H1 (cell line): ENCODE results near the gene GAST. TPM values are rescaled to one million over a fixed set of nuclear protein-coding genes. Genes with fewer than 3 reads are reported as not detected.

Source experiments
- CTCF ChIA-PET: fragments of 300-600 bp; sonication (Branson Sonifier 250); formaldehyde crosslinking; loops from one replicate; lab custom pipeline; 2021; ENCODE audit not compliant: partially characterized antibody; lab: Charles Lee
- POLR2A ChIA-PET: fragments of 300-600 bp; sonication (Branson Sonifier 250); formaldehyde crosslinking; loops from one replicate; lab custom pipeline; 2021; ENCODE audit warnings: inconsistent platforms; ENCODE audit not compliant: partially characterized antibody; lab: Charles Lee
- DNase-seq, 2 experiments: peaks; one replicate each; pipeline versions ENCODE4 v3.0.0 to v3.0.0-alpha.2; 2010 to 2022; ENCODE audit warnings: low spot score in 2 of 2, low read depth in 1 of 2, mixed read lengths in 1 of 2
- FAIRE-seq: peaks from 2 replicates; lab custom pipeline; 2011; peaks lifted over from hg19 to GRCh38; lab: Jason Lieb, UNC
- H2AFZ ChIP-seq: 2 replicates; pipeline ENCODE4 v1.8.1; 2012; ENCODE audit warnings: low read length, inconsistent platforms
- H2AK5ac ChIP-seq: 2 replicates; pipeline ENCODE4 v1.6.1; 2013; ENCODE audit warnings: low read depth, low read length
- H2BK120ac ChIP-seq: replicated peaks from 2 replicates; pipeline ENCODE3; 2013; ENCODE audit warnings: low read depth, low read length, inconsistent platforms
- H2BK12ac ChIP-seq: 2 replicates; pipeline ENCODE4 v1.6.1; 2013; ENCODE audit warnings: low read depth, low read length
- H2BK15ac ChIP-seq: 2 replicates; pipeline ENCODE4 v1.6.1; 2013; ENCODE audit warnings: low read length
- H2BK20ac ChIP-seq: 2 replicates; pipeline ENCODE4 v1.6.1; 2013; ENCODE audit warnings: low read length
- H2BK5ac ChIP-seq: 2 replicates; pipeline ENCODE4 v1.6.1; 2013; ENCODE audit warnings: low read depth, low read length
- H3K14ac ChIP-seq: 2 replicates; pipeline ENCODE4 v1.6.1; 2013; ENCODE audit warnings: inconsistent platforms; ENCODE audit not compliant: insufficient read length
- H3K18ac ChIP-seq: 2 replicates; pipeline ENCODE4 v1.6.1; 2013; ENCODE audit warnings: low read length; ENCODE audit errors: extremely low read depth
- H3K23ac ChIP-seq: 2 replicates; pipeline ENCODE4 v1.6.1; 2013; ENCODE audit warnings: inconsistent platforms; ENCODE audit not compliant: insufficient read length
- H3K23me2 ChIP-seq: 2 replicates; pipeline ENCODE4 v1.6.1; 2013; ENCODE audit warnings: low read depth, low read length
- H3K27ac ChIP-seq: 2 replicates; pipeline ENCODE4 v1.6.1; 2011; ENCODE audit warnings: low read depth, low read length, inconsistent platforms
- H3K27me3 ChIP-seq, 4 experiments: replicated peaks in 1 of 4; 1 replicate in 1 of 4; 2 replicates in 3 of 4; pipeline versions ENCODE4 v1.6.1 to v1.8.1; 2011 to 2013; ENCODE audit warnings: low read length in 3 of 4, mild to moderate bottlenecking in 3 of 4, inconsistent platforms in 2 of 4, mixed read lengths in 2 of 4, moderate library complexity in 1 of 4; ENCODE audit not compliant: control insufficient read depth in 3 of 4, insufficient read depth in 3 of 4; ENCODE audit errors: extremely low read depth in 1 of 4
- H3K36me3 ChIP-seq, 4 experiments: 2 replicates each; pipeline versions ENCODE4 v1.6.1 to v1.8.1; 2011 to 2013; ENCODE audit warnings: mild to moderate bottlenecking in 4 of 4, low read length in 3 of 4, moderate library complexity in 2 of 4, control low read depth in 1 of 4, inconsistent platforms in 1 of 4; ENCODE audit not compliant: insufficient read depth in 4 of 4, control insufficient read depth in 2 of 4
- H3K4ac ChIP-seq: replicated peaks from 2 replicates; pipeline ENCODE3; 2013; ENCODE audit warnings: low read length, low read depth, mixed read lengths, inconsistent platforms; ENCODE audit not compliant: insufficient read length
- H3K4me1 ChIP-seq, 4 experiments: replicated peaks in 1 of 4; 1 replicate in 1 of 4; 2 replicates in 3 of 4; pipeline versions ENCODE4 v1.6.1 to v1.8.1; 2011 to 2013; ENCODE audit warnings: low read length in 3 of 4, inconsistent platforms in 2 of 4, mixed read lengths in 1 of 4; ENCODE audit not compliant: insufficient read depth in 4 of 4, control insufficient read depth in 3 of 4
- H3K4me2 ChIP-seq, 2 experiments: 2 replicates each; pipeline versions ENCODE4 v1.6.1 to v1.8.1; 2011 to 2013; ENCODE audit warnings: low read depth in 2 of 2, low read length in 2 of 2, control low read depth in 1 of 2, inconsistent platforms in 1 of 2, mild to moderate bottlenecking in 1 of 2; ENCODE audit not compliant: insufficient read depth in 1 of 2
- H3K4me3 ChIP-seq, 4 experiments: fragments of 200-600, 300-600 bp in 1 of 4; sonication (generic), shearing (Covaris generic), sonication (Bioruptor Twin) in 1 of 4; 2 replicates each; pipeline versions ENCODE4 v1.5.1 to v1.8.1; 2011 to 2016; ENCODE audit warnings: low read length in 4 of 4, low read depth in 3 of 4, control low read depth in 2 of 4, inconsistent platforms in 2 of 4, mild to moderate bottlenecking in 2 of 4, mixed read lengths in 1 of 4, moderate library complexity in 1 of 4; ENCODE audit not compliant: insufficient read depth in 2 of 4; ENCODE audit errors: extremely low read depth in 1 of 4
- H3K56ac ChIP-seq: replicated peaks from 2 replicates; pipeline ENCODE3; 2013; ENCODE audit warnings: low read depth, mild to moderate bottlenecking, mixed read lengths, low read length, inconsistent platforms; ENCODE audit not compliant: insufficient read length
- H3K79me1 ChIP-seq: 2 replicates; pipeline ENCODE4 v1.6.1; 2013; ENCODE audit warnings: low read depth, low read length, control low read depth
- H3K79me2 ChIP-seq, 2 experiments: 2 replicates each; pipeline versions ENCODE4 v1.6.1 to v1.8.1; 2012 to 2013; ENCODE audit warnings: low read length in 2 of 2, mild to moderate bottlenecking in 2 of 2, inconsistent platforms in 1 of 2; ENCODE audit not compliant: insufficient read depth in 2 of 2, control insufficient read depth in 1 of 2
- H3K9ac ChIP-seq, 4 experiments: replicated peaks in 1 of 4; 1 replicate in 1 of 4; 2 replicates in 3 of 4; pipeline versions ENCODE4 v1.6.1 to v1.8.1; 2011 to 2013; ENCODE audit warnings: low read depth in 3 of 4, low read length in 3 of 4, control low read depth in 2 of 4, mild to moderate bottlenecking in 2 of 4, moderate library complexity in 2 of 4, inconsistent platforms in 1 of 4; ENCODE audit errors: extremely low read depth in 1 of 4
- H3K9me3 ChIP-seq, 2 experiments: 2 replicates each; pipeline versions ENCODE4 v1.6.1 to v1.8.1; 2012 to 2013; ENCODE audit warnings: mild to moderate bottlenecking in 2 of 2, moderate library complexity in 2 of 2, control low read depth in 1 of 2, inconsistent platforms in 1 of 2, low read depth in 1 of 2, low read length in 1 of 2, mixed read lengths in 1 of 2; ENCODE audit not compliant: insufficient read depth in 2 of 2
- H4K20me1 ChIP-seq, 2 experiments: replicated peaks in 1 of 2; 2 replicates each; pipeline versions ENCODE3 to v1.8.1; 2011 to 2013; ENCODE audit warnings: inconsistent platforms in 2 of 2, low read length in 2 of 2, mild to moderate bottlenecking in 1 of 2; ENCODE audit not compliant: insufficient read depth in 2 of 2, control insufficient read depth in 1 of 2
- H4K5ac ChIP-seq: 2 replicates; pipeline ENCODE4 v1.6.1; 2013; ENCODE audit warnings: low read length, low read depth, mixed read lengths, inconsistent platforms; ENCODE audit not compliant: insufficient read length
- H4K8ac ChIP-seq: 2 replicates; pipeline ENCODE4 v1.8.0; 2013; ENCODE audit warnings: mild to moderate bottlenecking, moderate library complexity, low read length, inconsistent platforms; ENCODE audit not compliant: insufficient read depth; ENCODE audit errors: extremely low read depth
- H4K91ac ChIP-seq: replicated peaks from 2 replicates; pipeline ENCODE3; 2013; ENCODE audit warnings: low read length, mixed read lengths, inconsistent platforms; ENCODE audit not compliant: insufficient read length
- ASH2L ChIP-seq: fragments of 200-600, 300-600 bp; sonication (generic); IDR thresholded peaks from one replicate; pipeline ENCODE4 v1.7.1; 2017; ENCODE audit warnings: low read length
- GTF2F1 ChIP-seq: IDR thresholded peaks from 2 replicates; pipeline ENCODE4 v1.6.1; 2012; ENCODE audit warnings: low read depth, low read length, improper control_type of control experiment, borderline replicate concordance
- KDM4A ChIP-seq: IDR thresholded peaks from one replicate; pipeline ENCODE4 v1.7.1; 2012; ENCODE audit warnings: low read depth, mild to moderate bottlenecking, moderate library complexity, low read length, inconsistent platforms; ENCODE audit not compliant: severe bottlenecking
- NANOG ChIP-seq: IDR thresholded peaks from 2 replicates; pipeline ENCODE4 v1.6.1; 2011; ENCODE audit warnings: low read length, low read depth, mild to moderate bottlenecking, inconsistent platforms; ENCODE audit not compliant: insufficient read depth, poor library complexity, severe bottlenecking
- WGBS, 2 experiments: shearing (Covaris generic) in 1 of 2; methylation state at CpG; one replicate each; pipeline versions ENCODE4 v1.1.6 to v1.1.7; 2013 to 2015; ENCODE audit warnings: low lambda C conversion rate in 2 of 2, mixed read lengths in 2 of 2, inconsistent platforms in 1 of 2, low coverage in 1 of 2, missing lambda C conversion rate in 1 of 2; ENCODE audit not compliant: insufficient replicate concordance in 2 of 2, insufficient coverage in 1 of 2, insufficient read length in 1 of 2; ENCODE audit errors: extremely low coverage in 1 of 2, missing lambda C conversion rate in 1 of 2; 5-methylcytosine and 5-hydroxymethylcytosine counted together
- polyA plus RNA-seq, 7 experiments: library from polyadenylated mRNA; depleted of rRNA in 3 of 7; stranded (reverse) in 5 of 7; unstranded in 2 of 7; fragments of >200 nt in 5 of 7; fragments of 200-250 nt in 2 of 7; gene quantifications; 1 replicate in 5 of 7; 2 replicates in 1 of 7; 4 replicates in 1 of 7; pipeline versions ENCODE4 v1.2.1 to v1.2.3, GENCODE V29; 2011 to 2013; ENCODE audit warnings: missing spikeins in 2 of 7, mixed read lengths in 2 of 7
- total RNA-seq: library from RNA; stranded (reverse); fragmentation: NEBNext Ultra II Directional; extraction: Animal tissue kit (Norgen Biotek cat#: 25700); gene quantifications from 2 replicates; pipeline ENCODE4 v1.2.1, GENCODE V29; 2021
- TF ChIP-seq, protein P1 (sequence below): IDR thresholded peaks from 2 replicates; pipeline ENCODE4 v1.6.1; 2012; ENCODE audit warnings: inconsistent platforms

Gene GAST
- total and polyA plus RNA-seq, 2 of the 8 experiments (the other 6 are each of a cell fraction or from before 2014, with no cell fraction given) = not detected

DNA sequence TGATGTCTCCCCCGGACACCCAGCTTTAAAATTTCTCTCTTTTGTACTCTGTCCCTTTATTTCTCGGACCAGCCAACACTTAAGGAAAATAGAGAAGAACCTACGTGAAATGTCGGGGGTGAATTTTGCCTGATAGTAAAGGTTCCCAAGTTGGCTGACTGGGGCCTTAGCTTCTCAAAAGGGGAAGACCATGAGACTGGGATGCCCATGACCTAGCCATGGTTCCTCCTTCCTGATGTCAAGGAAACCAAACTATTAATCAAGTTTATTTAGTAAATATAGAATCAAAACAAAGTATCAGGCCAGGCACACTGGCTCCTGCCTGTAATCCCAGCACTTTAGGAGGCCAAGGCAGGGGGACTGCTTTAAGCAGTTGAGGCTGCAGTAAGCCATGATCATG lies 25.9 kb upstream of the GAST start:
- Histone ChIP-seq H2BK120ac (no peak overlapping the region), H2BK15ac (no peak overlapping the region), H3K9me3 (no peaks in the 10 kb centered on the region), H3K27ac (no peak overlapping the region), H3K4me3 (no peak overlapping the region), H2AFZ (no peak overlapping the region), H2BK12ac (no peak overlapping the region), H3K4ac (no peak overlapping the region), H3K23ac (no peak overlapping the region), H3K4me2 (no peak overlapping the region), H3K14ac (no peak overlapping the region), H4K20me1 (peaks cover 8 to 15% of the 10 kb centered on the region in 2 experiments), H4K91ac (no peak overlapping the region), H3K9ac (no peak overlapping the region), H3K79me1 (no peaks in the 10 kb centered on the region), H3K18ac (no peak overlapping the region), H3K27me3 (no peaks in the 10 kb centered on the region), H4K5ac (no peak overlapping the region), H2BK20ac (no peak overlapping the region), H3K36me3 (peaks cover 15 to 19% (median 17%) of the 10 kb centered on the region in 4 experiments), H2AK5ac (0 out of 2 replicates have a peak overlapping the region, but pooled peaks have one; percentile 65), H2BK5ac (no peak overlapping the region), H3K23me2 (peaks cover 7% of the 10 kb centered on the region), H4K8ac (no peak overlapping the region), H3K79me2 (peaks cover 0 to 16% of the 10 kb centered on the region in 2 experiments; a peak in 3 of 4 replicates), H3K4me1 (peaks cover 0 to 3% (median 2%) of the 10 kb centered on the region in 4 experiments; a peak in 4 of 7 replicates), H3K56ac (no peak overlapping the region)
- CTCF ChIA-PET = interaction anchor here (1.1 to 1.5 kb wide), 2 partner anchors 16 to 18 kb away, joined by 4 to 6 read pairs; no protein-coding TSS in a partner anchor
- POLR2A ChIA-PET = interaction anchor here (0.6 to 2.2 kb wide), 3 partner anchors 11 to 158 kb away, joined by 3 to 6 read pairs (median 3); partner anchors contain the start of gene KRT19
- TF ChIP-seq ASH2L = no peak
- no peak for TF ChIP-seq NANOG
- no peak for TF ChIP-seq GTF2F1
- TF ChIP-seq, protein P1, sequence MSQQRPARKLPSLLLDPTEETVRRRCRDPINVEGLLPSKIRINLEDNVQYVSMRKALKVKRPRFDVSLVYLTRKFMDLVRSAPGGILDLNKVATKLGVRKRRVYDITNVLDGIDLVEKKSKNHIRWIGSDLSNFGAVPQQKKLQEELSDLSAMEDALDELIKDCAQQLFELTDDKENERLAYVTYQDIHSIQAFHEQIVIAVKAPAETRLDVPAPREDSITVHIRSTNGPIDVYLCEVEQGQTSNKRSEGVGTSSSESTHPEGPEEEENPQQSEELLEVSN = no peak
- no peak for TF ChIP-seq KDM4A
- FAIRE-seq = no peak
- no peak for DNase-seq
- WGBS, 2 experiments = 87% methylated on average over 4 of the region's 4 CpGs; no CpG with 5 or more reads in 1 of the 2 experiments
